Thymus (tissue), 11 donors: Measurements from ENCODE around the gene EDDM13. TPM values are rescaled to one million over a fixed set of nuclear protein-coding genes. Genes with fewer than 3 reads are reported as not detected.
"Not testable (repeated sequence)": the region's sequence is repeated elsewhere in the genome, so short reads cannot be mapped to it uniquely, and the experiment has no call there.

Experiments
- DNase-seq, 9 donors: peaks; one replicate each; pipeline ENCODE4 v3.0.0-alpha.2; 2013; ENCODE audit warnings: low spot score in 9 of 9, low read depth in 6 of 9, missing footprints in 1 of 9
- H3K27ac ChIP-seq, 2 donors: one replicate each; pipeline ENCODE4 v1.5.1; 2013; ENCODE audit warnings: control low read depth in 1 of 2, low read depth in 1 of 2, low read length in 1 of 2, mild to moderate bottlenecking in 1 of 2, moderate library complexity in 1 of 2
- H3K27me3 ChIP-seq, 2 donors: one replicate each; pipeline ENCODE4 v1.5.1; 2013; ENCODE audit warnings: low read length in 1 of 2; ENCODE audit not compliant: control insufficient read depth in 2 of 2, insufficient read depth in 1 of 2
- H3K36me3 ChIP-seq, 2 donors: one replicate each; pipeline ENCODE4 v1.5.1; 2013; ENCODE audit warnings: low read length in 1 of 2, mild to moderate bottlenecking in 1 of 2, moderate library complexity in 1 of 2; ENCODE audit not compliant: control insufficient read depth in 2 of 2, insufficient read depth in 2 of 2
- H3K4me1 ChIP-seq, 2 donors: one replicate each; pipeline ENCODE4 v1.5.1; 2013; ENCODE audit warnings: low read length in 2 of 2; ENCODE audit not compliant: control insufficient read depth in 2 of 2, insufficient read depth in 2 of 2
- H3K4me3 ChIP-seq, 2 donors: one replicate each; pipeline ENCODE4 v1.5.1; 2013; ENCODE audit warnings: low read length in 2 of 2, control low read depth in 1 of 2, mild to moderate bottlenecking in 1 of 2
- H3K9me3 ChIP-seq, 2 donors: one replicate each; pipeline ENCODE4 v1.5.1; 2013; ENCODE audit warnings: low read length in 1 of 2, mild to moderate bottlenecking in 1 of 2; ENCODE audit not compliant: control insufficient read depth in 2 of 2, insufficient read depth in 1 of 2
- WGBS: extraction: QIAGEN DNeasy Blood & Tissue Kit; methylation state at CpG from one replicate; pipeline ENCODE4 v1.1.7; 2013; 5-methylcytosine and 5-hydroxymethylcytosine counted together
- polyA plus RNA-seq: library from polyadenylated mRNA; stranded (reverse); fragments of 200-250 nt; gene quantifications from one replicate; pipeline ENCODE4 v1.2.3, GENCODE V29; 2013
- total RNA-seq: library from RNA; stranded (reverse); fragments of 120-200 nt; gene quantifications from one replicate; pipeline ENCODE4 v1.2.4, GENCODE V29; 2013
- donor health status: healthy.

Gene EDDM13
- total and polyA plus RNA-seq, 2 donors = 0.85 to 3.1 TPM

- Histone ChIP-seq H3K4me3 (no peak overlapping the region), H3K27ac (no peak overlapping the region), H3K36me3 (no peaks in the 10 kb centered on the region), H3K4me1 (no peaks in the 10 kb centered on the region), H3K9me3 (no peaks in the 10 kb centered on the region), H3K27me3 (no peaks in the 10 kb centered on the region)
- DNase-seq = peak in 8 of 9 donors; percentile 22 to 70 (median 50)
Observed at GRCh38 chr19:56333506-56333905, 61.0 kb downstream of the EDDM13 start.

- H3K9me3 ChIP-seq, H3K27me3 ChIP-seq, H3K4me3 ChIP-seq, H3K4me1 ChIP-seq, H3K36me3 ChIP-seq, H3K27ac ChIP-seq, DNase-seq: not testable (repeated sequence)
Observed at GRCh38 chr19:56335371-56335770, 62.8 kb downstream of the EDDM13 start.

GRCh38 chr19:56337077-56337476 is 64.5 kb downstream of the EDDM13 start:
- 90% methylated on average over 8 of the region's 8 CpGs for WGBS
- not testable (repeated sequence) for H3K36me3 ChIP-seq, H3K27ac ChIP-seq, H3K4me1 ChIP-seq, DNase-seq, H3K9me3 ChIP-seq, H3K27me3 ChIP-seq, H3K4me3 ChIP-seq

GRCh38 chr19:56339031-56339430 is 66.5 kb downstream of the EDDM13 start:
- not testable (repeated sequence) for DNase-seq
- 98% methylated on average over 7 of the region's 10 CpGs for WGBS

GRCh38 chr19:56341948-56342347 is 69.4 kb downstream of the EDDM13 start:
- Histone ChIP-seq H3K27ac (no peak overlapping the region), H3K9me3 (no peaks in the 10 kb centered on the region), H3K4me1 (no peaks in the 10 kb centered on the region), H3K36me3 (no peaks in the 10 kb centered on the region), H3K4me3 (no peak overlapping the region), H3K27me3 (no peaks in the 10 kb centered on the region)
- no peak for DNase-seq

More at GRCh38 chr19:56339031-56339430, 66.5 kb downstream of the EDDM13 start:
- not testable (repeated sequence) for H3K27ac ChIP-seq, H3K4me1 ChIP-seq, H3K36me3 ChIP-seq, H3K9me3 ChIP-seq, H3K27me3 ChIP-seq, H3K4me3 ChIP-seq

- H3K9me3 ChIP-seq = no peaks in the 10 kb centered on the region
- H3K27ac ChIP-seq = no peak overlapping the region
- H3K4me1 ChIP-seq = no peaks in the 10 kb centered on the region
- no peak overlapping the region for H3K4me3 ChIP-seq
- H3K36me3 ChIP-seq = no peaks in the 10 kb centered on the region
- DNase-seq = no peak
- 92% methylated on average over 7 of the region's 7 CpGs for WGBS
- no peaks in the 10 kb centered on the region for H3K27me3 ChIP-seq
Observed at GRCh38 chr19:56347163-56347778, 74.7 kb downstream of the EDDM13 start.

GRCh38 chr19:56348289-56348877 is 75.8 kb downstream of the EDDM13 start:
- Histone ChIP-seq H3K27me3 (no peaks in the 10 kb centered on the region), H3K4me3 (no peak overlapping the region), H3K4me1 (no peaks in the 10 kb centered on the region), H3K27ac (no peak overlapping the region), H3K36me3 (no peaks in the 10 kb centered on the region), H3K9me3 (no peaks in the 10 kb centered on the region)
- 87% methylated on average over 5 of the region's 5 CpGs for WGBS
- DNase-seq = peak in 2 of 9 donors; percentile 7 to 10

- Histone ChIP-seq H3K27ac (no peak overlapping the region), H3K4me1 (no peaks in the 10 kb centered on the region), H3K27me3 (no peaks in the 10 kb centered on the region), H3K9me3 (no peaks in the 10 kb centered on the region), H3K4me3 (no peak overlapping the region), H3K36me3 (no peaks in the 10 kb centered on the region)
- WGBS = 20% methylated on average over 8 of the region's 8 CpGs
- DNase-seq = peak in 7 of 9 donors; percentile 22 to 69 (median 42)
Observed at GRCh38 chr19:56350416-56351045, 78.0 kb downstream of the EDDM13 start.

GRCh38 chr19:56351208-56351607 is 78.7 kb downstream of the EDDM13 start:
- H3K4me1 ChIP-seq = no peaks in the 10 kb centered on the region
- H3K27me3 ChIP-seq = no peaks in the 10 kb centered on the region
- DNase-seq = no peak
- no peaks in the 10 kb centered on the region for H3K9me3 ChIP-seq
- H3K27ac ChIP-seq = no peak overlapping the region
- WGBS = 89% methylated on average over 6 of the region's 6 CpGs
- H3K4me3 ChIP-seq = no peak overlapping the region
- H3K36me3 ChIP-seq = no peaks in the 10 kb centered on the region
